COLO668 (cell line): Measurements from ENCODE around the gene R3HCC1L.
"Not testable (repeated sequence)": the region's sequence is repeated elsewhere in the genome, so short reads cannot be mapped to it uniquely, and the experiment has no call there.

Source experiments
- DNase-seq: peaks from one replicate; lab custom pipeline; 2025; ENCODE audit not compliant: unreplicated experiment; lab: John Stamatoyannopoulos, UW

R3HCC1L gene

DNA sequence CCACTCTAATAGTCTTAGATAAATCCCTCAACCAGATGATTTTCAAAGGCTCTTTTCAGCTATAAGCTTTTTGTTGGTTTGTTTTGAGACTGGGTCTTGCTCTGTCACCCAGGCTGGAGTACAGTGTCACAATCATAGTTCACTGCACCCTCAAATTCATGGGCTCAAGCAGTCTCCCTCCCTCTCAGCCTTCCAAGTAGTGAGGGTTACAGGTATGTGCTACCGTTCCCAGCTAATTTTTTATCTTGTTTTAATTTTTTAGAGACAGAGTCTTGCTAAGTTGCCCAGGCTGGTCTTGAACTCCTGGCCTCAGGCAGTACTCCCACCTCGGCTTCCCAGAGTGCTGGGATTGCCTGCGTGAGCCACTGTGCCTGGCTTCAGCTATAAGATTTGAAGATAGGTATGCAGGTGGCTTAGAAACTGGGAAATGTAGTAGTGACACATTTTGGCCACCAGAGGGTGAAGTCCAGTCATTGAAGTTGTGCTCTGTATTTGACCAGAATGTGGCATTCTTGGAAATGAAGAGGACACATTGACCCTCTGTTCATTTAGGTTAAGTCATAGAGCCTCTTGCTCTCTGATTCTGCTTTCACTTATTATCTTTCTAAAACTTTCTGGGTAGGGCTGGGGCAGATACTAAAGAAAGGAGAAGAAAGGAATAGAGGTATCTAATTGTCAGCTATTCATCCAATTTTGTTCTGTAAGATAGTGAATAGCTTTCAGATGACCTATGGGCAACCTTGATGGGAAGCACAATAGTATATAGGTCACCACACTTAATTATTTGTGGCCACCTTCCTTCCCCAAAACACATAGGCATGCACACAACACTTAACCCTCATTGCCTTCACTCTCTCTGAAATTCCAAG, 36.0 kb downstream of the R3HCC1L start:
- DNase-seq: peak; percentile 20

DNA sequence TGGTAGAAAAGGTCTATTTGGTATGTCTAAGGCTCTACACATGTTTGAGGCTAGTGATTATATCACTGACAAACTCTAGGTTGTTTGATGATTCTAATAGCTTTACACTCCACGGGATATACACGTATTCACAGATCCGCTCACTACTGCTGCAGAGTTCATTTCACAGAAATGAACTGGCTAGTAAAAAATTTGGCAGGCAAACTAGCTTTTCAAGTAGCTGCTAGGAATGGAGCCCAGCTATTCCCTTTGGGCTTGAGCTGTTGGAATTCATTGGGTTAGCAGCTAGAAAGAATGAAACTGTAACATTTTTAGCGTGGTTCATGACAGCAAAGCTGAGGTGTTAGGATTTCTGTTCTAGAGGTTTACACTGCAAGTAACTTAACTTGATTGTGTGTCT, 37.6 kb downstream of the R3HCC1L start:
- no peak for DNase-seq

DNA sequence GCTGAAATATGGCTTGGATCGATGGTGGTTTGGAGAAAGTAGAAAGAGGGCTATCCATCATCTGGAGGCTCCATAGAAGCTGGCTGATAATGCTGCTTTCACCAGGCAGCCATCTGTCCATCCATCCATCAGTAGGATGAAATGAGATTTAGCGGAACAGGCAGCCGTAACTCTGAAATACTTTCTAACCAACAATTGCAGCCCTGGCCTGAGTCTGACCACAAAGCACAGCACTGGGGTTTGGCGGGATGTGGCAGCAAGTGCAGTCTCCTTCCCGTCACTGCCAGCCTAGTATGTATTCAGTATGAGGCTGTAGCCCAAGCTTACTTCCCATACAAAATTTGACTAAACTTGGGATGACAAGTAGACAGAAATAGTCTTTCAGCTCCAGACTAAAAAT, 38.0 kb downstream of the R3HCC1L start:
- DNase-seq: no peak

DNA sequence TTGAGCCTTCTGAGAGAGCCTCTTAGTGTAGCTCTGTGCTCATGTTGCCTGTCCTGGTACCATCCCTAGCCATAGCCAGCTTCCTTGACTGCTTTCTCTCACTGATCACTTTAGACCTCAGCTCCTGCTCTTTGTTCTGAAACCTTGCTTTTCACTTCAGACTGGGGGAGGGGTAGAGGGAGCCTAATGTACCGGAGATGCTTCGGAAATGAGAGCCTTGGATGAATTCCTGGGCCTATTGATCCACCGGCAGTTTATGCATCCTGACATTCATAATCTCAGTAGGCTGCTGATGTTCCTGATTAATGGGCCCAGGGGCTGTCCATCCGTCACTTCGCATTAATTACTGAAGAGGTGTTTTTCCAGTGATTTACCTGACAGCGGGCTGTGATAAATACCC, 38.8 kb downstream of the R3HCC1L start:
- no peak for DNase-seq

DNA sequence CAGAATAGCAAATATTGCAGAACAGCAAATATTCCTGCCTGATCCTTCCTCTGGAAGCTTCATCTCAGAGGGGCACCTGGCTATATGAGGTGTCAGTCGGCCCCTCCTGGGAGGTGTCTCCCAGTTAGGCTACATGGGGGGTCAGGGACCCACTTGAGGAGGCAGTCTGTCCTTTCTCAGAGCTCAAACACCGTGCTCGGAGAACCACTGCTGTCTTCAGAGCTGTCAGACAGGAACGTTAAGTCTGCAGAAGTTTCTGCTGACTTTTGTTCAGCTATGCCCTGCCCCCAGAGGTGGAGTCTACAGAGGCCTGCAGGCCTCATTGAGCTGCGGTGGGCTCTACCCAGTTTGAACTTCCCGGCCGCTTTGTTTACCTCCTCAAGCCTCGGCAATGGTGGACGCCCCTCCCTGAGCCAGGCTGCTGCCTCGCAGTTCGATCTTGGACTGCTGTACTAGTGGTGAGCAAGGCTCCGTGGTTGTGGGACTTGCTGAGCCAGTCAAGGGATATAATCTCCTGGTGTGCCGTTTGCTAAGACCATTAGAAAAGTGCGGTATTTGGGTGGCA, 48.0 kb downstream of the R3HCC1L start:
- not testable (repeated sequence) for DNase-seq

DNA sequence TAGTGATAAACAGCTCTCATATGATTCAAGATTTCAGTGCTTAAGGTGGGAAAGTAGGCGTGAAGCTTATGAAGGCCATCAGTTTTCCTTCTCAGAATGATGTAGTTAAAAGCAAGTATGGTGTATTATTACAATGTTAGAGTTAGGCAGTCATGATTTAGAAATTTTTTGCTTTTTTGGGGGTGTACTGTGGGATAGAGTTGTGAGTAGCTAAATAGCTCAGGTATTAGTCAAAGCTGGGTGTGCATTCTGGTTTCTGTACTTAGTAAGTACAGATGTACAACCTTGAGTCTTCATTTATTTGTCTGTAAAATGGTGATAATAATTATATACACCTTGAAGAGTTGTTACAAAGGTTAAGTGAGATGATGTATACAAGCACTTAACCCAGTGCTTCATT, 52.2 kb downstream of the R3HCC1L start:
- DNase-seq: no peak

DNA sequence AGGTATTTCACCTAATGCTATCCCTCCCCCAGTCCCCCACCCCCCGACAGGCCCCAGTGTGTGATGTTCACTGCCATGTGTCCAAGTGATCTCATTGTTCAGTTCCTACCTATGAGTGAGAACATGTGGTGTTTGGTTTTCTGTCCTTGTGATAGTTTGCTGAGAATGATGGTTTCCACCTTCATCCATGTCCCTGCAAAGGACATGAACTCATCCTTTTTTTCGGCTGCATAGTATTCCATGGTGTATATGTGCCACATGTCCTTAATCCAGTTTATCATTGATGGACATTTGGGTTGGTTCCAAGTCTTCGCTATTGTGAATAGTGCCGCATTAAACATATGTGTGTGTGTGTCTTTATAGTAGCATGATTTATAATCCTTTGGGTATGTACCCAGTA, 56.3 kb downstream of the R3HCC1L start:
- not testable (repeated sequence) for DNase-seq

DNA sequence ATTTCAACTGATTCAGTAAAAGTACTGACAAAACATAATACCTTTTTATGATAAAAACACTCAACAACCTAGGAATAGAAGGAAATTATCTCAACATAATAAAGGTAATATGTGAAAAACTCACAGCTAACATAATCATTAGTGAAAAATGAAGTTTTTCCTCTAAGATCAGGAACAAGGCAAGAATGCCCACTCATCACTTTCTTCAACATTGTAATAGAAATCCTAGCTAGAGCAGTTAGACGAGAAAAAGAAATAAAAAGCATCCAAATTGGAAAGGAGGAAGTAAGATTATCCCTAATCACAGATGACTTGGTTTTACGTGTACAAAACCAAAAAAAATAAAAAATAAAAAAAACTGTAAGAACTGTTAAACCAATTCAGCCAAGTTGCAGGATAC, 58.6 kb downstream of the R3HCC1L start:
- no peak for DNase-seq

DNA sequence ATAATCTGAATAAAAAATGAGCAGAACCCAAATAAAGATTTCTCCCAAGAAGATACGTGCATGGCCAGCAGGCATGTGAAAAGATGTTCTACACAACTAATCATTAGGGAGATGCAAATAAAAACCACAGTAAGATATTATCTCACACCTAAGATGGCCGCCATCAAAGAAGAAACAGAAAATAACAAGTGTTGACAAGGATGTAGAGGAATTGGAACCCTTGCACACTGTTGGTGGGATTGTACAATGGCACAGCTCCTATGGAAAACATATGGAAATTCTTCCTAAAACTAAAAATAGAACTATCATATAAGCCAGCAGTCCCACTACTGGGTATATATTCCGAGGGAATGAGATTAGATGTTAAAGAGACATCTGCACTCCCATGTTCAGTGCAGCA, 60.2 kb downstream of the R3HCC1L start:
- DNase-seq: no peak

DNA sequence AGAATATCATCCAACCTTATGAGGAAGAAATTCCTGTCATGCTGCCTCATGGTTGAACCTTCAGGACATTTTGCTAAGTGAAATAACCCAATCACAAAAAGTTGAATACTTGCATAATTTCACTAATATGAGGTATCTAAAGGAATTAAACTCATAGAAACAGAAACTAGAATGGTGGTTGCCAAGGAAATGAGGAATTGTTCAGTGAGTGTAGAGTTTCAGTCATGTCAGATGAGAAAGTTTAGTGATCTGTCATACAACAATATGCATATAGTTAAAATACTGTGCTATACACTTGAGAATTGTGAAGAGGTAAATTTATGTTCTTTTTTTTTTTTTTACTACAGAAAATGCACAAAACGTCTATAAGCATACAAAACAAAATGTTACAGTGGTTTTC, 60.7 kb downstream of the R3HCC1L start:
- no peak for DNase-seq

DNA sequence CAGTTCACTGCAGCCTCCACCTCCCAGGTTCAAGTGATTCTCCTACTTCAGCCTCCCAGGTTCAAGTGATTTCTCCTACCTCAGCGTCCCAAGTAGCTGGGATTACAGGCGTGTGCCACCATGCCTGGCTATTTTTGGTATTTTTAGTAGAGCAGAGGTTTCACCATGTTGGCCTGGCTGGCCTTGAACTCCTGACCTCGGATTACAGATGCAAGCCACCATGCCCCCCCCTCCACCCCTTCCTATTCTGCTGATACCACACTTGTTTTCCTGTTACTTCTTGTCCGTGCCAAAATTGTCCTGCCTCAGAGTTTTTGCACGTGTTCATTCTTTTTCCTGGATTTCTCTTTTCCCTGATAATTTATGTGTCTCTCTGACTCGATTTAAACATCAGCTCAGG, 62.5 kb downstream of the R3HCC1L start:
- no peak for DNase-seq

DNA sequence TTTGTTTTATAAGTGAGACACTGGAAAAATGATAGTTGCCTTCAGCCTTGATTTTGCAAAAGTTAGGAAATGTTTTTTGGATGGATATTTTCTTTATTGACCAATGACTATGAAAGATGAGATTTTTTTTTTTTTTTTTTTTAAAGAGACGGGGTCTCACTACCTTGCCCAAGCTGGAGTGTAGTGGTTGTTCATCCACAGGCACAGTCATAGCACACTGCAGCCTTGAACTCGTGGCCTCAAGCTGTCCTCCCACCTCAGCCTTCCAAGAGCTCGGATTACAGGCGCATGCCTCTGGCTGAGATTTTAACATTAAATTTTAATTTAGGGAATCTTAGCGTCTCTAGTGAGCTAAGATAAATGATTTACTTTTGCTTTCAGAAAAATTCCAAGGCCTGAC, 67.3 kb downstream of the R3HCC1L start:
- DNase-seq: no peak

DNA sequence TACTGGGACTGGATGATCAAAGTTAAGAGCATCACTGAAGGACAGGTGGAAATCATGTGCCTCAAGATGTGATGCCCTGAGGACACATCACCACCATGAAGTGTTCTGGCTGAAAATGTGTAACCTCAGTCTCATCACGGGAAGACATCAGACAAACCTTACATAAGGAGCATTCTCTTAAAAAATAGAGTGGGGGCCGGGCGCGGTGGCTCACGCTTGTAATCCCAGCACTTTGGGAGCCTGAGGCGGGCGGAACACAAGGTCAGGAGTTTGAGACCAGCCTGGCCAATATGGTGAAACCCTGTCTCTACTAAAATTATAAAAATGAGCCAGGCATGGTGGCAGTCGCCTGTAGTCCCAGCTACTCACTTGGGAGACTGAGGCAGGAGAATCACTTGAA, 67.9 kb downstream of the R3HCC1L start:
- no peak for DNase-seq

DNA sequence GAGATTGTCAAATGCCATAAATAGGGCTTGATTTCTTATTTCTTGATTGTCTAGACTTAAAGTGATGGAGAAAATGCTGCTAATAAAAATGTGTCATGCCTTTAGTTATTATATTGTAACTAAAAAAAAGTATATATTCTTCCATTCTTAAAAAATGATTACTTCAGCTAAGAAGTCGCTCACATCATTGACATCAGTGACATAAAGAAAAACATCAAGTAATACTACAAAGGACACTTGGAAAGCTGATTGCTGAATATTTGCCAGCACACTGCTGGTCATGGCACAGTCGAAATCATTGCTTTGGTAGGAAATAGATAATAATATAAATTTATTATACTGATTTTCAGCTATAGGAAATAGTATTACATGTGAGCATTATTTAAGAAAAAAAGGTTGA, 70.9 kb downstream of the R3HCC1L start:
- no peak for DNase-seq

DNA sequence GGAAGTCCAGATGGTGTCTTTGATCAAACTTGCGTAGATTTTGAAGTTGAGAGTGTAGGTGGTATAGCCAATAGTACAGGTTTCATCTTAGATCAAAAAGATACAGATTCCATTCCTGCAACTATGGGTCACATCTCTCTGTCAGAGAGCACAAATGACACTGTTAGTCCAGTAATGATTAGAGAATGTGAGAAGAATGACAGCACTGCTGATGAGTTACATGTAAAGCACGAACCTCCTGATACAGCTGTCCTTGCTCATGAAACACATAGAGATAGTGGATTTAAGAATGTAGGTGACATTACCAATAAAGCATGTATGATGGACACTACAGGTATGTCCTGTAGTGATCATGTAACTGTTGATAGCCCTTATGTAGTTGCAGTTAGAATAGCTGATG, 74.5 kb downstream of the R3HCC1L start:
- DNase-seq: no peak

DNA sequence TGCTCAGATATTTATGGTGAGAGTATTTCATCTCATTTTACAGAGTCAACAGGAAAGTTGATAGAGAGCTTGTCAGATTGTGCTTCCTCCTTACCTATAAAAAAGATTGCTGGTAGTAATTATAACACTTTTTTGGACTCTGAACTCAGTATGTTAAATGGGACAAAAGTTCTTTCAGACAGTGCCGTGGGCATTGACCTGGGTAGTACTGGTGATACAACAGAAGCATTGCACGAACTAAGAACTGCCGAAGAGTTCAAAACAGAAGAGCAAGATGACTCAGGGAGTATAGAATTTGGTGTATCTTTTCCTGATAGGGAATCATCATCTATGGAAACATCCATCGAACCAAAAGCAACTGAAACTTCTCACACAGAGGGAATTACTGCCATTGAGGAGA, 75.0 kb downstream of the R3HCC1L start:
- no peak for DNase-seq

DNA sequence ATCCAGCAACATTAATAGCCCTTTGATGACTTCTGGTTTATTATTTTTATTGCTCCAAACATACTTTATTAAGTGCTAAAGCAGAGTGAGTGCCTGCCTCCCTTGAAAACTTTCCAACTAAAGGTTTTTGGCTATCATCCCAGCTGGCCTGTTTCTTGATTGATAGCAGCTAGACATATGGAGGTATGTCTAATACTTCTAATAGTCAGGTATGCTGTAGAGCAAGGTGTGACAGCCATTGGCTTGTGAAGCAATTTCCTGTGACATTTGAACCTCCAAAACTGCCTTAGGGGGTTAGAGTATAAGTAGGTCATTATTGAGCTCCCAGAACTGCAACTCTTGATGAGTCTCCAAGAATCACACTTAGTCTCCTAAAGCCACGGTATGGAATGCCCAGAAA, 77.7 kb downstream of the R3HCC1L start:
- DNase-seq: no peak

DNA sequence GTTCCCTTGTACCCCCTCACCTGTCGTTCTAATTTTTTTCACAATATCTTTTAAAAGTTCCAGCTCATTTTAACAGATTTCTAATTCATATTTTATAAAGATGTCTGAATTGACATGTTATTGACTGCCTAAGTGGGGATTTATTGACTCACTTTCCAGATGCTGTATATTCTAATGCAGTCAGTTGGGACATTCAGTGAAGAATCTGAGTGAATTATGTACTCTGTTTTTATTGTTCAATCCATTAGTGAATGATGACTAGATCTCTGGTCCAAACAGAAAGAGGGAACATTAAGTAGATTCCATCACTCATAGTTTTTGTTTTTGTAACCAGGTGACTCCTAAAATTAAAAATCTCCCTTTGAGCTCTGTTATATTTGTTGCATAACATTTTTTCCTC, 79.3 kb downstream of the R3HCC1L start:
- no peak for DNase-seq

DNA sequence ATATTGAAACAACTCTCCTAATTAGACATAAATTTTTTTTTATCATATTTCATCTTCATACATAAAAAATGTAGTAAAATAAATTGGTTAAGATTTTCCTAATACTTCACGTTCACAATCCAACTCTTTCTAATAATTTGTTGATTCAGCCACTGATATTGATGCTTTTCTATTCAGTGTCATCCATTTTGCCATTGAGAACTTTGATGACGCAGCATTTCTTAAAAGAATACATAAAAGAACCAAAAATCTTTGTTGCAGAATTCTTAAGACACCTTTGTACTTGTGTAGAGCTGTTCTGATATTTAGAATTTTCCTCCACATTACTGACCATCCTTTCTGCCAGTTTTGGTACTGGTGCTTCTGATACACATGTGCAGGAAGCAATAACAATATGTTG, 80.9 kb downstream of the R3HCC1L start:
- DNase-seq: no peak

DNA sequence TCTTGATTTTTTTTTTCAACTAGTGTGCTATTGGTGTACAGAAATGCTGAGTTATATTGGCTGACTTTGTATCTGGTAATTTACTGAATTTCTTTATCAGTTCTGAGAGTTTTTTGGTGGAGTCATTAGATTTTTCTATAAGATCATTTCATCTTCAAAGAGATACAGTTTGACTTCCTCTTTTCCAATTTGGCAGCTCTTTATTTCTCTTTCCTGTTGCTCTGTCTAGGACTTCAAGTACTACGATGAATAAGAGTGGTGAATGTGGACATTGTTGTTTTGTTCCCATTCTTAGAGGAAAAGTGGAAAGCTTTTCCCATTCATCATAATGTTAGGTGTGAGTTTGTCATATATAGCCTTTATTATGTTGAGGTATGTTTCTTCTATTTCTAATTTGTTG, 83.3 kb downstream of the R3HCC1L start:
- no peak for DNase-seq

DNA sequence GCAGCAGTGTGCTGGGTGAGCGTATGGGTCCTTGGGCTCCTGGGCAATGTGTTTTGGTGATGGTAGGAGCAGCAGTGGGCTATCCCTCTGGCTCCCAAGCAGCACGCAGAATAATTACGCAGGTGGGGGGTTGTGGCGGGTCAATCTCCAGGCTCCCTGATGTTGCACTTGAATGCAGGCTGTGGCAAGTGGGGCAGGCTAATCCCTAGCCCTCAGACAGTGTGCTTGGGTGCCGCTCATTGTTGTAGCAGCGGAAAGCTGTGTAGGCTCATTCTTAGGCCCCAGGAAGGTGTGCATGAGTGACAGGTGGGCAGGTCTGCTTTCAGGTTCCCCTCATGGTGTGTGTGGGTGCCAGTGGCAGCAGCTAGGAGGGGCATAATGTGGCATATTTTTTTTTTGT, 89.4 kb downstream of the R3HCC1L start:
- DNase-seq: no peak

DNA sequence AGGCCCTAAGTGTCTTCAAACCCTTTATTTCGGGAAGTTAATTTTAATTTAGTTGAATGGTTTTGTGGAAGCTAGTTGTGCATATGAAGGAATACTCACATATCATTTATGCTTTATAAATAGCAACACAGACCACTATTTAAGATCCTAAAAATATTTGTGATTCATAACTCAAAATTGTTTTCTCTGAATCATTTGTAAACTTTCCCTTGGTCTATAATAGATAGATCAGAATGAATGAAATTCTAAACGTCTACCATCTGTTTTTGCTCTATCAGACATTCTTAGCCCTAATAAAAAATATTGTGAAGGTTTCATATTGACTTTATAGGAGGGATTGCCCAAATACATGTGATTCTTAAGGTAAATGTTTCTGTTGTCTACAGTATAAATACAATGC, 90.1 kb downstream of the R3HCC1L start:
- DNase-seq: no peak

DNA sequence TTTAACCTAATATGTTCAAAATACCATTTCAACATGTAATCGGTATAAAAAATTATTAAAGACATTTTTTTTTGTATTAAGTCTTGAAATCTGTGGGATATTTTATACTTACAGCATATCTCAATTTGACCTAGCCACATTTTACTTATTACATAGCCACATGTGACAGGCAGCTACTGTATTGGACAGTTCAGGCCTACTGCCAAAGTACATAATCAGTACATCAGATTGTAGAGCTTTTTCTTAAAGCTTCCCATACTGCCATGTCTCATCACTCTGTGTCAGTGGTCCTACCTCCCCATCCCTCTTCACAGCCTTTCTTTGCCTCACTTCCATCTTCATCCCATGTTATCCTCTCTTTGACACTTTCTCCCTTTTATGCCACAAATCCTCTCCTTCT, 90.5 kb downstream of the R3HCC1L start:
- DNase-seq: no peak
